GM20000 (cell line): ENCODE data around the gene KRT81.

ENCODE experiments used
- DNase-seq: peaks from one replicate; pipeline ENCODE4 v3.0.0; 2012; ENCODE audit warnings: low spot score
- CTCF ChIP-seq: IDR thresholded peaks from 2 replicates; pipeline ENCODE4 v1.5.1; 2012; ENCODE audit warnings: mild to moderate bottlenecking, control low read depth; ENCODE audit errors: extremely low read depth, missing control alignments

Gene KRT81

DNA sequence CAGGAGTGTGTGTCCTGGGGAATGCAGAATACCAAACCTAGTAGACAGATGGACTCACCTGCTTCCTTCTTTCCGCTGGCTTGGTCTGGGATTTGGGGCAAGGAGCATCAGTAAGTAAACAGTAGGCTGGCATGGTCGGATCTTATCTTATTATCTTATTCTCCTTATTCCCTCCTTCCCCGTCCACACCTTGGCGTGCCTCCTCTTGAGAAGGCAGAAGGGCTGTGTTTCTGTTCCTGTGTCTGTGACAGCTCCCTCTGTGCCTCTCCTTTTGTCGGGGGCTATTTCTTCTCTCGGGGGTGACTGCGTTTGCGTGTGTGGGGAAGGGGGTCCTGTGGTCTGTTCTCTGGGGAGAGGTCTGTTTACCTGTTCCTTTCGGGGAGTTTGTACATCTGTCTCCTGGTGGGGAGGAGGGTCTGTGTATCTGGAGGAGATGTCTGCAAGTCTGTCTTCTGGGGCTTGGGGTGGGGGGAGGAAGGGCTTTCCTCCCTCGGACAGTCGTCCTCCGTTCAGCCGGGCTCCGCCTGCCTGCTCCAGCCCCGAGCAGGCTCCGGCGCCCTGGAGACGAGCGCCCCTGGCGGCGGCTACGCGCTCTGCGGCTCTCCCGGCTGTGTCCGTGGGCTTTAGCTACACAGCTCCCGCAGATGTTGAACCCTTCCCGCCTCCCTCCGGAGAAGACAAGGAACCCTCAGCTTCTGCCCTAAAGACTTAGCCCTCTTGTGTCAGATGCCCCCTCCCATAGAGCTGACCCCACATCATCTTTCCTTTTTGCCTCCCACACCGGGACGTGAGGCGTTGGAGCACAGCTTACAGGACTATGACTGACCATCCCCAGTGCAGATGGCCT, 12.5 kb downstream of the KRT81 start:
- peak; percentile 99 for TF ChIP-seq CTCF
- DNase-seq: peak; percentile 90

GRCh38 chr12:52277486-52278245, 13.7 kb downstream of the KRT81 start:
- DNase-seq: no peak
- no peak for TF ChIP-seq CTCF

GRCh38 chr12:52275686-52276085, 15.6 kb downstream of the KRT81 start:
- no peak for TF ChIP-seq CTCF
- DNase-seq: no peak

DNA sequence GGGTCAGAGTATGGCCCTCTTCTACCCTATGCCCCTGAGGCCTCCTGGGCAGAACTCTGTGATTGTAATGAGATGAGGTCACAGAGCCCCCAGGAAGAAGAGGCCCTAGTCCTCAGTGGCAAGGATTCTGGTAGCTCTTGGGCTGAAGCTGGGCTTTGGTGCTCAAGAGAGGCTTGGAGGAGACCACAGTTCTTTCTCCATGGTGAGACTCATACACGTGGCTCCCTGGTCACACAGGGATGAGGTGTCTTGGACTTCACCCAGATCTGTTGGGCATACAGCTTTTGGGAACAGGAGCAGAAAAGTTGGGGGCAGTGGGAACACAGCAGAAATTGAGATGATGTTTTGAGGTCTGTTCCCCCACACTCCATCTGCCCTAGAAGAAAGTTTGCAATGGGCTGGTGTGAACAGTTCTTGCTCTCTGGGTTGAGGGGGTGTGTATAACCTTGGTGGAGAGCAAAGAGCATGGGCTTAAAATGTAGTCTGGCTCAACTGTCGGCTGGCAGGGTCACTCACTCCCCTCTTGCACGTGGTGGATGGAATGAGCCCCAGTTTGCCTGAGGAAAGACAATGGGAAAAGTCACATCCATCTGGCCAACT, 16.7 kb downstream of the KRT81 start, which contains the start of gene KRT86:
TSS of gene KRT86 (plus strand) at position 125 of the 600 bp plus-strand sequence. CDS start 27,272 bp downstream, outside the sequence.
- no peak for DNase-seq
- no peak for TF ChIP-seq CTCF

DNA sequence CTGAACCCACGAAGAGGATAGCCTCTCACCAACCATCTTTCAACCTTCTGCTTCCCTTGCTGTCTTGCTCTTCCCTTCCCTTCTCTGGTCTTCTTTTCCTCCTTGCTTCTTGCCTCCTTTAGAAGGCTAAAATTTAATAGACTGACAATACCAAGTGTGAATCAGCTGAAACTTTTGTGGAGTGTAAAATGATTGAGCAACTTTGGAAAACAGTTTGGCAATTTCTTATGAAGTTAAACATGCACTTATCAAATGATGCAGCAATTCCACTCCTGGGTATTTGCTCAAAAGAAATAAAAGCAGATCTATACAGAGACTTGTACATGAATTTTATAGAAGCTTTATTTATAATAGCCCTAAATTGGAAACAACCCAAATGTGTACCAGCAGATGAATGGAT, 20.2 kb downstream of the KRT81 start:
- TF ChIP-seq CTCF: no peak
- no peak for DNase-seq

DNA sequence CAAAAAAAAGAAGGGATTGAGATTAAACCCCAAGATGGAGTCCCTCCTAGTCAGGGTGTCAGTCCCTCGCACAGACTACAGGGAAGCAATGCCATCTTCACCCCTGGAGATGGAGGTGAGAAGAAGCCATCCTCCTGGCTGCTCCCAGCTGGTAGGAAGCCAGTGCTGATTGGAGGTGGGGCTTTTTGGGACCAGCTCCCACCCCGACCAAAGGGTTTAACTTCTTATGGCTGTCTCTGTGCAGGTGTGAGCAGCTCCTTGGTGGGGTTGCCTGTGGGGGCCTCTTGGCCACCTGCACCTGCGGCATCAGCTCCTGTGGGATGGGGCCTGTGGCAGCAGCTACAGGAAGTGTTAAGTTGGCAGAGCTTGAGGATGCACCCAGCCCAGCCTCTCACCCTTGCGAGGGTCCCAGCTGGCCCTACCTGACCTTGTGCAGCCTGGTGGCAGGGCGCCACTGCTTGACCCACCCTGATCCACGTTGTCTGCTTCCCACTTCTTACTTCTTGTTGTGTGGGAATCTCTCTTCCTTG, 20.7 kb downstream of the KRT81 start:
- TF ChIP-seq CTCF: no peak
- DNase-seq: no peak
